Measurements from ENCODE around the gene ZDHHC3. TPM values are rescaled to one million over a fixed set of nuclear protein-coding genes. Genes with fewer than 3 reads are reported as not detected.

The ZDHHC3 gene
- total RNA-seq, 4 donors from 2014 or later = 98.4 to 139 (median 117) TPM

DNA sequence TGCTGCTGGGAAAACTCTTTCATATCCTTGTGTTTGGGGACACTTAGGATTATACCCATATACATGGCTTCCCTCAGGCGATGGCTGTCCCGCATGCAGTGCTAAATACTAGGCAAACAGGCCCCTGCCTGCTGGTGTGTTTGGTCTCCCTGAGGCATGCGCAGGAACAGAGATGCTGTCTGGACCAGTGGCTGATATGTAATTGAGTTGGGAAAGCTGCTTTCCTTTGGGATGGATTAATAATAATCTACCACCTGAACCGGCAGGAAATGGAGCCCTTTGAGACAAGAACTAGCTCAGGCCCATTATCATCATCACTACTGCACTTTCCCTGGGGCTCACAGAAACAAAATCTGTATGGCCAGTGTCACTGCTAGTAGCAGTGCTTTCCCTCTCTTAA, 18.0 kb downstream of the ZDHHC3 start:
- H3K36me3 ChIP-seq = peaks cover 0 to 47% (median 0%) of the 10 kb centered on the region in 3 donors
- no peaks in the 10 kb centered on the region for H3K9me3 ChIP-seq
- no peaks in the 10 kb centered on the region for H3K27me3 ChIP-seq
- TF ChIP-seq, protein P1, sequence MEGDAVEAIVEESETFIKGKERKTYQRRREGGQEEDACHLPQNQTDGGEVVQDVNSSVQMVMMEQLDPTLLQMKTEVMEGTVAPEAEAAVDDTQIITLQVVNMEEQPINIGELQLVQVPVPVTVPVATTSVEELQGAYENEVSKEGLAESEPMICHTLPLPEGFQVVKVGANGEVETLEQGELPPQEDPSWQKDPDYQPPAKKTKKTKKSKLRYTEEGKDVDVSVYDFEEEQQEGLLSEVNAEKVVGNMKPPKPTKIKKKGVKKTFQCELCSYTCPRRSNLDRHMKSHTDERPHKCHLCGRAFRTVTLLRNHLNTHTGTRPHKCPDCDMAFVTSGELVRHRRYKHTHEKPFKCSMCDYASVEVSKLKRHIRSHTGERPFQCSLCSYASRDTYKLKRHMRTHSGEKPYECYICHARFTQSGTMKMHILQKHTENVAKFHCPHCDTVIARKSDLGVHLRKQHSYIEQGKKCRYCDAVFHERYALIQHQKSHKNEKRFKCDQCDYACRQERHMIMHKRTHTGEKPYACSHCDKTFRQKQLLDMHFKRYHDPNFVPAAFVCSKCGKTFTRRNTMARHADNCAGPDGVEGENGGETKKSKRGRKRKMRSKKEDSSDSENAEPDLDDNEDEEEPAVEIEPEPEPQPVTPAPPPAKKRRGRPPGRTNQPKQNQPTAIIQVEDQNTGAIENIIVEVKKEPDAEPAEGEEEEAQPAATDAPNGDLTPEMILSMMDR (IDR thresholded peaks at IDR 0.05) = no peak
- TF ChIP-seq POLR2A (IDR thresholded peaks at IDR 0.05) (no peak), EP300 (IDR thresholded peaks at IDR 0.05) (no peak)
- H3K4me3 ChIP-seq = no peak overlapping the region
- no peak for DNase-seq (ENCODE audit: low spot score in 2 of 2)
- peaks cover 0 to 16% (median 0%) of the 10 kb centered on the region in 4 donors for H3K4me1 ChIP-seq
- H3K27ac ChIP-seq = no peak overlapping the region
- 81 to 94% methylated on average over 4 of the region's 4 CpGs for WGBS, 2 donors

DNA sequence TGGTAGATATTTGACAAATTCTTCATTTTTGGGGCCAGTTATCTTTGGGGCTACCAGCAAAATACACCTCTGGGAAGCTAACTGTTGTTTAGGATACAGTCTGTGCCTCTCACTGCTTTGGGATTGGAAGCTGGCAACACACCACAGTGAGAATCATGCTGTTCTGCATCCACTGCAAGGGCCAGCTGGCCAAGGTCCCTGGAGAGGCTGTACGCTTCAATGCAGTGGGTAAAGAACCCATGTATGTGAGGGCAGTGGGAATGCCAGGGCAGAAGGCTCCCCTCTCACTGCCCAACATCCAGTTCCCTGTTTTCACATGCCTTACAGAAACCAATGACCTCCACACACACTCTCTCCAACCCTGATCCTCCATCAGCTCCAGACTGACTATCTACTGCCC, 20.1 kb downstream of the ZDHHC3 start:
- H3K4me1 ChIP-seq = peaks cover 0 to 7% (median 0%) of the 10 kb centered on the region in 4 donors
- no peak overlapping the region for H3K4me3 ChIP-seq
- H3K9me3 ChIP-seq = no peaks in the 10 kb centered on the region
- no peak overlapping the region for H3K27ac ChIP-seq
- TF ChIP-seq POLR2A (IDR thresholded peaks at IDR 0.05) = no peak
- TF ChIP-seq, protein P1 (IDR thresholded peaks at IDR 0.05) = no peak
- no peak for TF ChIP-seq EP300 (IDR thresholded peaks at IDR 0.05)
- WGBS, 2 donors = 86 to 92% methylated on average over 1 of the region's 1 CpG
- no peak for DNase-seq (ENCODE audit: low spot score in 2 of 2)
- no peaks in the 10 kb centered on the region for H3K27me3 ChIP-seq
- H3K36me3 ChIP-seq = peaks cover 0 to 47% (median 0%) of the 10 kb centered on the region in 3 donors

DNA sequence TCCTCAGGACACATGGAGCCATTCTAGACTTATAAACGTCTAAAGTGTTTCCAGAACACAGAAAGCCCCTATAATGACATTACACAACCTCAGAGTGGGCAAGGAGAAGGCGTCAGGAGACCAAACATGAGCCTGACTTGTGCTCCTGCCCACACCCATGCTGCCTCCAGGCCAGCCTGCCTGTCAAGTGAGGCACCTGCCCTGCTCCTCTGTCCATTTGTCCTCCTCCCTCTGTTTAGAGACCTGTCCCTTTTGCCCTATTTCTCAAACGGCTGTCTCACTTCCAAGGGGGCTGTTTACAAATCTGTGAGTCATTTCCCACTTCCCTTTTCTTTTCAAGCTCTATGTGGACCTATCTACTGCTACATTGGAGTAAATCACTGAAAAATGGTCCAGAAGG, 21.0 kb downstream of the ZDHHC3 start:
- Histone ChIP-seq H3K4me3 (no peak overlapping the region), H3K27ac (no peak overlapping the region), H3K27me3 (no peaks in the 10 kb centered on the region), H3K36me3 (peaks cover 0 to 47% (median 0%) of the 10 kb centered on the region in 3 donors), H3K9me3 (no peaks in the 10 kb centered on the region), H3K4me1 (peaks cover 0 to 7% (median 0%) of the 10 kb centered on the region in 4 donors)
- DNase-seq (ENCODE audit: low spot score in 2 of 2) = no peak
- 44 to 52% methylated on average over 3 of the region's 3 CpGs for WGBS, 2 donors
- TF ChIP-seq POLR2A (IDR thresholded peaks at IDR 0.05) (no peak), EP300 (IDR thresholded peaks at IDR 0.05) (no peak)
- TF ChIP-seq, protein P1 (IDR thresholded peaks at IDR 0.05) = no peak

DNA sequence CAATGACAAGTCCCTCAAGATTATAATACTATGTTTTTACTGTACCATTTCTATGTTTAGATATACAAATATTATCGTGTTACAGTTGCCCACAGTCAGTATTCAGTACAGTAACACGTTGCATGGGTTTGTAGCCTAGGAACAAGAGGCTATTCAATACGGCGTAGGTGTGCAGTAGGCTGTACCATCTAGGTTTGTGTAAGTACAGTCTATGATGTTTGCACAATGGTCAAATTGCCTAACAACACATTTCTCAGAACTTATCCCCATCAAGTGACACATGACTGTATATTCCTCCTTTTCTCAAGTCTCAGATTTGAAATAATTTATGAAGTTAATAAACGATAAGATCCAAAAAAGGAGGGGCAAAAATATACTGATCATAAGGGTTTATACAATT, 21.7 kb downstream of the ZDHHC3 start:
- TF ChIP-seq, protein P1 (IDR thresholded peaks at IDR 0.05) = no peak
- no peak for TF ChIP-seq EP300 (IDR thresholded peaks at IDR 0.05)
- no peak for TF ChIP-seq POLR2A (IDR thresholded peaks at IDR 0.05)
- Histone ChIP-seq H3K4me3 (no peak overlapping the region), H3K4me1 (peaks cover 0 to 7% (median 0%) of the 10 kb centered on the region in 4 donors), H3K9me3 (no peaks in the 10 kb centered on the region), H3K36me3 (peaks cover 0 to 46% (median 0%) of the 10 kb centered on the region in 3 donors), H3K27ac (no peak overlapping the region), H3K27me3 (no peaks in the 10 kb centered on the region)
- 85% methylated on average over 5 of the region's 5 CpGs for WGBS, 2 donors
- DNase-seq (ENCODE audit: low spot score in 2 of 2) = no peak

DNA sequence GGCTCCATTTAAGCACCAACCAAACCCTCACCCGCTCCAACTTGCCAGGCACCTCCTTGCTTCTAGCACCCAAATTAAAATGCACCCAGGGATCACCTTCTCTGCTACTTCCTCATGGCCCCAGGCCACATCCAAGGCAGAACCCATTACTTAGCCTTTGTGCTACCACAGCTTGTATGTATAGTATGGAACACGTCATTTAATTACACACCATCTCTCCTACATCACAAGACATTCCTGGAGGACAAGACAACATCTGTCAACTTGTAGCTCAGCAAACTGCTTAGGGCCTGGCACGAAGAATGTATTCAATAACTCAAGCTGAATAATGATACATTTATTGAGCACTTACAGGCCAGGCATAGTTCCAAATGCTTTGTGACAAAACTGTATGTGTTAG, 23.3 kb downstream of the ZDHHC3 start:
- Histone ChIP-seq H3K9me3 (no peaks in the 10 kb centered on the region), H3K4me3 (no peak overlapping the region), H3K4me1 (peaks cover 0 to 7% (median 0%) of the 10 kb centered on the region in 4 donors), H3K27me3 (no peaks in the 10 kb centered on the region), H3K36me3 (peaks cover 0 to 40% (median 0%) of the 10 kb centered on the region in 3 donors), H3K27ac (no peak overlapping the region)
- TF ChIP-seq, protein P1 (IDR thresholded peaks at IDR 0.05) = no peak
- TF ChIP-seq POLR2A (IDR thresholded peaks at IDR 0.05) (no peak), EP300 (IDR thresholded peaks at IDR 0.05) (no peak)
- 80 to 85% methylated on average over 3 of the region's 3 CpGs for WGBS, 2 donors
- DNase-seq (ENCODE audit: low spot score in 2 of 2) = no peak

Data from tibial nerve (tissue), 4 donors.